WERI-Rb-1 (cell line): ENCODE results near the gene HEG1.
"Not testable (repeated sequence)": the region's sequence is repeated elsewhere in the genome, so short reads cannot be mapped to it uniquely, and the experiment has no call there.

Experiments used
- DNase-seq: peaks from one replicate; pipeline ENCODE4 v3.0.0-alpha.2; 2020
- H3K27ac ChIP-seq: fragments of 250-450 bp; sonication (Bioruptor Pico); 2 replicates; pipeline ENCODE4 v1.5.1; 2020; ENCODE audit warnings: mild to moderate bottlenecking, moderate library complexity
- H3K27me3 ChIP-seq: fragments of 250-450 bp; sonication (Bioruptor Pico); 2 replicates; pipeline ENCODE4 v1.5.1; 2021; ENCODE audit warnings: mild to moderate bottlenecking, low read depth, moderate library complexity; ENCODE audit not compliant: insufficient read depth, severe bottlenecking
- H3K36me3 ChIP-seq: fragments of 250-450 bp; sonication (Bioruptor Pico); 2 replicates; pipeline ENCODE4 v1.5.1; 2020; ENCODE audit warnings: mild to moderate bottlenecking, moderate library complexity
- H3K4me3 ChIP-seq: 2 replicates; pipeline ENCODE4 v1.5.1; 2011; ENCODE audit warnings: low read depth, mild to moderate bottlenecking, control low read depth, low read length
- H3K9me3 ChIP-seq: fragments of 250-450 bp; sonication (Bioruptor Pico); 2 replicates; pipeline ENCODE4 v1.5.1; 2021; ENCODE audit warnings: mild to moderate bottlenecking, moderate library complexity; ENCODE audit not compliant: severe bottlenecking
- CTCF ChIP-seq: IDR thresholded peaks from 2 replicates; pipeline ENCODE4 v1.5.1; 2011; ENCODE audit warnings: low read depth, mild to moderate bottlenecking, control low read depth, inconsistent platforms, low read length

The HEG1 gene

GRCh38 chr3:124960105-124960504 is 95.7 kb downstream of the HEG1 start:
- Histone ChIP-seq H3K9me3 (no peaks in the 10 kb centered on the region), H3K27me3 (no peaks in the 10 kb centered on the region), H3K4me3 (no peak overlapping the region), H3K27ac (no peak overlapping the region), H3K36me3 (no peaks in the 10 kb centered on the region)
- TF ChIP-seq CTCF, result no peak
- DNase-seq, result no peak

- not testable (repeated sequence) for H3K27ac ChIP-seq, H3K4me3 ChIP-seq, H3K27me3 ChIP-seq, DNase-seq, H3K9me3 ChIP-seq, H3K36me3 ChIP-seq
Observed at GRCh38 chr3:124957951-124958350, 97.8 kb downstream of the HEG1 start.

- H3K9me3 ChIP-seq, result no peaks in the 10 kb centered on the region
- no peaks in the 10 kb centered on the region for H3K36me3 ChIP-seq
- DNase-seq, result no peak
- H3K27me3 ChIP-seq, result no peaks in the 10 kb centered on the region
- no peak overlapping the region for H3K4me3 ChIP-seq
- TF ChIP-seq CTCF, result no peak
- H3K27ac ChIP-seq, result no peak overlapping the region
Observed at GRCh38 chr3:124952282-124952855, 103.4 kb downstream of the HEG1 start.

GRCh38 chr3:124951511-124952281 is 104.1 kb downstream of the HEG1 start:
- no peak for TF ChIP-seq CTCF
- Histone ChIP-seq H3K27ac (no peak overlapping the region), H3K4me3 (no peak overlapping the region), H3K36me3 (no peaks in the 10 kb centered on the region), H3K9me3 (no peaks in the 10 kb centered on the region), H3K27me3 (no peaks in the 10 kb centered on the region)
- no peak for DNase-seq

- TF ChIP-seq CTCF, result no peak
- no peak for DNase-seq
- no peak overlapping the region for H3K4me3 ChIP-seq
- H3K36me3 ChIP-seq, result no peaks in the 10 kb centered on the region
- no peaks in the 10 kb centered on the region for H3K9me3 ChIP-seq
- H3K27me3 ChIP-seq, result no peaks in the 10 kb centered on the region
- no peak overlapping the region for H3K27ac ChIP-seq
Observed at GRCh38 chr3:124950026-124950425, 105.8 kb downstream of the HEG1 start.

- H3K9me3 ChIP-seq, result no peaks in the 10 kb centered on the region
- no peak overlapping the region for H3K4me3 ChIP-seq
- no peak overlapping the region for H3K27ac ChIP-seq
- no peaks in the 10 kb centered on the region for H3K36me3 ChIP-seq
- no peak for DNase-seq
- no peaks in the 10 kb centered on the region for H3K27me3 ChIP-seq
- no peak for TF ChIP-seq CTCF
Observed at GRCh38 chr3:124942613-124943012, 113.2 kb downstream of the HEG1 start.
